GM12801 (cell line): ENCODE data around the gene TNFRSF4.

ENCODE experiments used
- TF ChIP-seq, protein P1 (sequence below): IDR thresholded peaks from one replicate; pipeline ENCODE4 v1.5.1; 2011; ENCODE audit warnings: control low read depth; ENCODE audit not compliant: insufficient read length; ENCODE audit errors: extremely low read depth

Gene TNFRSF4

DNA sequence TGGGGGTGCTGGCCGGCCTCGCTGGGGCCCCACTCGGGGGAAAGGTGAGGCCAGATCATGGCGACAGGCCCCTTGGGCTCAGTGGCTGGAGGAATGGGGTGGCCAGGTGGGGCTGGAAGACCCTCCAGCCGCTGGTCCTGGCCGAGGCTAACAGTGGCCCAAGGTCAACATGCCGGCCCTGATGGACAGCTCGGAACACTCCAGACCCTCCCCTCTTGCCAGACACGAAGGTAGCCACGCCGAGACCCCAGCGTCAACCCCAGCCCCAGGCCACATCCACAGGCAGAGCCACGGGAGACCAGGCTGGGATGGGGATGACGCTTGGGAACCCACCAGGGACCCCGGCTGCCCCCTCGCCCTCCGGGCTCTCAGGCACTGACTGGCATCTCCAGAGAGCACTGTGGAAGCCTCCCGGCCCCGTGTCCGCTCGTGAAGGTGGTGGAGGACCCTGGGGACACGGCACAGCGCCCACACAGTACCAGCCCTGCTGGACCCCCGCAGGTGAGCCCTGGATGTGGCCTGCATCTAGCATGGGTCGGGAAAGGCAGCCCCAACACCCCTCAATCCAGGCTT lies 33.5 kb upstream of the TNFRSF4 start:
- TF ChIP-seq, protein P1, sequence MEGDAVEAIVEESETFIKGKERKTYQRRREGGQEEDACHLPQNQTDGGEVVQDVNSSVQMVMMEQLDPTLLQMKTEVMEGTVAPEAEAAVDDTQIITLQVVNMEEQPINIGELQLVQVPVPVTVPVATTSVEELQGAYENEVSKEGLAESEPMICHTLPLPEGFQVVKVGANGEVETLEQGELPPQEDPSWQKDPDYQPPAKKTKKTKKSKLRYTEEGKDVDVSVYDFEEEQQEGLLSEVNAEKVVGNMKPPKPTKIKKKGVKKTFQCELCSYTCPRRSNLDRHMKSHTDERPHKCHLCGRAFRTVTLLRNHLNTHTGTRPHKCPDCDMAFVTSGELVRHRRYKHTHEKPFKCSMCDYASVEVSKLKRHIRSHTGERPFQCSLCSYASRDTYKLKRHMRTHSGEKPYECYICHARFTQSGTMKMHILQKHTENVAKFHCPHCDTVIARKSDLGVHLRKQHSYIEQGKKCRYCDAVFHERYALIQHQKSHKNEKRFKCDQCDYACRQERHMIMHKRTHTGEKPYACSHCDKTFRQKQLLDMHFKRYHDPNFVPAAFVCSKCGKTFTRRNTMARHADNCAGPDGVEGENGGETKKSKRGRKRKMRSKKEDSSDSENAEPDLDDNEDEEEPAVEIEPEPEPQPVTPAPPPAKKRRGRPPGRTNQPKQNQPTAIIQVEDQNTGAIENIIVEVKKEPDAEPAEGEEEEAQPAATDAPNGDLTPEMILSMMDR = no peak

DNA sequence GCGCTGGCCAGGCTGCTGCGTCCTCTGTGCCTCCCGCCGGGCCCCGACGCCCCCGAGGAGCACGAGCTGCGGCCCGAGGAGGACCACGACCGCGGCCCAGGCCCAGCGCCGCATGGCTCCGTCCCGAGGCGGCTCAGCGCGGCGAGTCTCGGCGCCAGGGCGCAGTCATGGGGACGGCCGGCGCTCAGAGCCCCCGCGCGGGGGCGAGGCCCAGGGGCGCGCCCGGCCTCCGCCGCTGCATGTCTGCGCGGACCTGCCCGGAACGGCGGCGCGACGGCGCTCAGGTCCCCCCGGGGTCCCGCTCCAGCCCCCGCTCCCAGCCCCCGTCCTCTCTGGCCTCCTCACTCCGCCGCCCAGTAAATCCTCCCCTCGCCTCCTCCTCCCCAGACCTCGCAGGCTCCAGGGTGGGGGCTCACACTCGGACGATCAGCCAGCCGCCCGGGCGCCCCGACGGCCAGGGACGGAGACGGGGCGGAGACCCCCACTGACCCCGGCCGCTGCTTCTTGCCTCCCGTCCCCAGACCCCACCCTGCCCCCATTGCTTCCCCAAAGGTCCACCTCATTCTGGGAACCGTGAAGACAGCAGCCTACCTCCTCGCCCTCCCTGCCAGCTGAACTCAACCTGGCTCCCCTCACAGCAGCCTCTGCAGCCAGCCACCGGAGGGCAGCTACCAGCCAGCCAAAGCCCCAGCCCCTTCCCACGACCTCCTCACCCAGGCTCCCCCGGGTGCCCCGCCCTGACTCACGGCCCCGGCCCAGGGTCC lies 32.8 kb upstream of the TNFRSF4 start, which contains the start of gene C1QTNF12:
C1QTNF12 (minus strand) TSS at position 146 of the 764 bp plus-strand sequence; CDS start at position 114, 32 bp downstream.
- TF ChIP-seq, protein P1 = no peak

DNA sequence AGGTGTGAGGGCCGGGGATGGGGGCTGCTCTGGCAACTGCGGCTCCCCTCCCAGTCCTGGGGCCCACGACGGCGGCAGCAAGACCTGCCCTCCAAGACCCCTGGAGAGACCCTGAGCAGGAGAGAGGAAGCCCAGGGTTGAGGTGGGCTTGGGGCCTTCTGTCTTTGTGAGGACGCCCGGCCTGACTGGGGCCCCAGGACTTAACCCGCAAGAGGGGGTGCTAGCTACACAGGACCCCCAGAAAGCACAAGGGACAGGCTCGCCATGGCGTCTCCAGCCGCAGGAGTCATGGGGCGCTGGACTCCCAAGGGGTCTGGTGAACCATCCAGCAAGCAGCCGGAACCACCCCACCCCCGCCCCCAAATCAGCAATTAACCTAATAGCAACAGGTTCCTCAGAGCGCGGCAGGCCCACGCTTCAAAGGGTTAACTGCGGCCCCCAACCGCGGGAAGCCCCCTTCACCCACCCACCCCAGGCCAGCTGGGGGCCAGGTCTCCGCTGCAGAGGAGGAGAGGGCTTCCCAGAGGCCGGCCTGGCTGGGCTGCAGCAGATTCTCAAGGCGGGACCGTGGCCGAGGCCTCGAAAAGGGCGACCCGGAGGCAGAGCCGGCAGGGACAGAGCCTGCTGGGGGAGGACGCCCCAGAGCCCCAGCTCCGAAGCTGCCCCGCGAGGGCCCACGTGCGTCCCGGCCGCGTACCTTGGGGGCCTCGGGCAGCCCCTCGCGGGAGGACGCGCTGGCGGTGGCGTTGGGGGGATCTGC lies 32.0 kb upstream of the TNFRSF4 start:
- TF ChIP-seq, protein P1 = no peak

DNA sequence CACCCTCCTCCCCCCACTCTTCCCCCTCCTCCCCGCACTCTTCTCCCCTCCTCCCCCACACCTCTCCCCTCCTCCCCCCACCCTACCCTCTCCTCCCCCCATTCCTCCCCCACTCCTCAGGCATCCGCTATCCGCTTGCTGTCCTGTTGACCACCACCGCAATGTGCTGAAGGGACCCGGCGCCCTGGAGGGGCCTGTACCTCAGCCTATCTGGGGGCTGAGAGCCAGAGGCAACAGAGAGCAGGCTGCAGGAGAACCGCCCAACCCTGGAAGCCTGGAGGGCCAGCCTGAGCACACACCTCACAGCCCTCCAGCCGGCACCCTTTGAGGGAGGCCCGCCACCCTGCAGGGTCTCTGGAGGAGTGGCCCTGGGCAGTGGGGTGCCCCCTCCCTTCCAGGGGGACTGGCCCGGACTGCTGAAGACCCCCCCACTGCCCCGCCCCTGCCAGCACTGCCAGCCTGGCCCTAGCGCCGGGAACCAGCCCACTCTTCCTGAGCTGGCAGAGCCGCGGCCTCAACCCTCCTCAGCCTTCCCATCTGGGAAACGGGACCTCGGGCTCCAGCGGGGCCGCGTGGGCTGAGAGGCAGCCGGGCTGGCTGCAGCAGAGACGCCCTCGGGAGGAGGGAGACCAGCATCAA lies 31.3 kb upstream of the TNFRSF4 start:
- TF ChIP-seq, protein P1 = no peak

DNA sequence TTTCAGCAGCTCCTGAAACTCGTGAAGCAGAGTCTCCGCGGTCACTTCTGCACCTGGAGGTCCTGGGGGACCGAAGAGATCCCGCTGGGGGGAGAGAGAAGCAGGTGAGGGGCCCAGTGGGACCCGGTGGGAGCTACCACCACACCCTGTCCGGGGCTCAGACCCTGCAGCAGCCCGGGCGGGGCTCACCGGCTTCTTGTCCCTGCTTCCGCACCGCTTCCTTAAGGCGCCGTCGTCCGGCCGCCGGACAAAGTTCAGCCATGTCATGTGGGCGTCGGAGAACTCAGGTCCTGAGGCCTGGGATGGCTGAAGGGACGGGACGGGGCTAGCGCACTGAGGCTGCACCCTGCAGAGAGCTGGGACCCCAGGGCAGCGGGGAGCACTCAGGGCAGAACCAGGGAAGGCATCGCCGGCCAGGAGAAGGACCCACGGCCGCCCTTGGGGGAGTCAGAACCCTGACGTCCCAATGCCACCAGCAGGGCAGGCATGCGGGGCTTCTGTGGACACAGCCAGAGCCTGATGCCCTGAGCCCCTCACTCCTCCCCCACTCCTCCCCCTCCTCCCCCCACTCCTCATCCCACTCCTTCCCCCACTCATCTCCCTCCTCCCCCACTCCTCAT lies 30.3 kb upstream of the TNFRSF4 start:
- TF ChIP-seq, protein P1 = no peak

DNA sequence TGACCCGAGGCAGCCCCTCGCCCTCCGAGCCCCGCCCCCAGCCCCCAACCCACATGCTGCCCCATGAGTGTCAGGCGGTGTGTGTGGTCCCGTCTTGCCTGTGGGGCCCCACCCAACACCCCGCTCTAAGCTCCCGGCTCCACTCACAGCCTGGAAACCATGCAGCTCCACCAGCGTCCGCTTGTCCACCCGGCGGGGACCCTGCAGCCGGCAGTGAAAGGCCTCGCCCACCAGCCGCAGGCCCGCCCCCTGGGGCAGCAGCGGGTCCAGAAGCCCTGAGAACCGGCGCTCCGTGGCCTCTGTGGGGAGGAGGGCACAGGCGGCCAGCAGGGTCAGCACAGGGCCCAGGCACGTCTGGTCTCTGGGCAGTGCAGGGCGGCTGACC lies 29.8 kb upstream of the TNFRSF4 start:
- TF ChIP-seq, protein P1 = no peak
